Left ventricle myocardium superior (tissue), 1 donor: Measurements from ENCODE around the gene CDCP1. TPM values are rescaled to one million over a fixed set of nuclear protein-coding genes. Genes with fewer than 3 reads are reported as not detected.
"Not testable (repeated sequence)": the region's sequence is repeated elsewhere in the genome, so short reads cannot be mapped to it uniquely, and the experiment has no call there.

Experiments used
- ATAC-seq: fragments of 200-7000 bp; cut with Tn5 transposase; one replicate; pipeline ENCODE4 v1.9.1; 2020; ENCODE audit warnings: mild to moderate bottlenecking, moderate library complexity
- DNase-seq: peaks from one replicate; pipeline ENCODE4 v3.0.0-alpha.2; 2020
- intact Hi-C: fragments of 100-400 bp; cut with micrococcal nuclease; formaldehyde crosslinking; loops from one replicate; pipeline ENCODE4 v1.11.0; 2022
- total RNA-seq: library from RNA; stranded (reverse); fragmentation: NEBNext Ultra II Directional; extraction: Animal tissue kit (Norgen Biotek cat#: 25700); gene quantifications from one replicate; pipeline ENCODE4 v1.2.1, GENCODE V29; 2021
- donor health status: DM: no; HTN: yes; CAD: no; lungs with severe emphysema.

The CDCP1 gene
- total RNA-seq, 1 donor from 2014 or later, result 0.30 TPM

GRCh38 chr3:45071075-45071474 lies 75.1 kb downstream of the CDCP1 start:
- no peak for DNase-seq
- ATAC-seq, result no peak
- intact Hi-C loops, result no loop called here

- DNase-seq (no peak), ATAC-seq (no peak)
- intact Hi-C loops, result no loop called here
Measured at GRCh38 chr3:45067941-45068340, 78.2 kb downstream of the CDCP1 start.

GRCh38 chr3:45067486-45067885 lies 78.7 kb downstream of the CDCP1 start:
- ATAC-seq, result no peak
- no peak for DNase-seq
- intact Hi-C loops, result no loop called here

GRCh38 chr3:45066109-45066801 lies 79.9 kb downstream of the CDCP1 start:
- ATAC-seq (no peak), DNase-seq (no peak)
- intact Hi-C loops, result no loop called here

GRCh38 chr3:45065373-45065720 lies 80.8 kb downstream of the CDCP1 start:
- DNase-seq (no peak), ATAC-seq (no peak)

GRCh38 chr3:45064512-45065372 lies 81.4 kb downstream of the CDCP1 start:
- intact Hi-C loops, result no loop called here
- ATAC-seq (peak; percentile 67), DNase-seq (peak; percentile 34)

More at GRCh38 chr3:45065373-45065720, 80.8 kb downstream of the CDCP1 start:
- intact Hi-C loops, result no loop called here

- intact Hi-C loops, result no loop called here
- no peak for ATAC-seq
Measured at GRCh38 chr3:45062697-45063070, 83.5 kb downstream of the CDCP1 start.

GRCh38 chr3:45060165-45060892 lies 85.8 kb downstream of the CDCP1 start:
- no peak for DNase-seq
- ATAC-seq, result no peak
- intact Hi-C loops, result no loop called here

More at GRCh38 chr3:45062697-45063070, 83.5 kb downstream of the CDCP1 start:
- DNase-seq, result no peak

GRCh38 chr3:45059132-45059531 lies 87.0 kb downstream of the CDCP1 start:
- DNase-seq (no peak), ATAC-seq (no peak)
- intact Hi-C loops, result no loop called here

GRCh38 chr3:45057557-45057956 lies 88.6 kb downstream of the CDCP1 start:
- DNase-seq (no peak), ATAC-seq (no peak)
- intact Hi-C loops, result no loop called here

- ATAC-seq (peak; percentile 94), DNase-seq (no peak)
- intact Hi-C loops, result no loop called here
Measured at GRCh38 chr3:45056608-45057301, 89.4 kb downstream of the CDCP1 start.

GRCh38 chr3:45055411-45056143 lies 90.6 kb downstream of the CDCP1 start:
- DNase-seq (no peak), ATAC-seq (peak; percentile 25)
- intact Hi-C loops, result no loop called here

- ATAC-seq (peak; percentile 16), DNase-seq (no peak)
- intact Hi-C loops, result no loop called here
Measured at GRCh38 chr3:45055032-45055410, 91.2 kb downstream of the CDCP1 start.

- intact Hi-C loops, result no loop called here
- ATAC-seq (peak; percentile 8), DNase-seq (no peak)
Measured at GRCh38 chr3:45054196-45054857, 91.9 kb downstream of the CDCP1 start.

- not testable (repeated sequence) for ATAC-seq
Measured at GRCh38 chr3:45053805-45054195, 92.4 kb downstream of the CDCP1 start.

GRCh38 chr3:45051685-45052084 lies 94.5 kb downstream of the CDCP1 start:
- DNase-seq (no peak), ATAC-seq (no peak)
- intact Hi-C loops, result no loop called here

More at GRCh38 chr3:45053805-45054195, 92.4 kb downstream of the CDCP1 start:
- DNase-seq, intact Hi-C loops: not testable (repeated sequence)

GRCh38 chr3:45049807-45050206 lies 96.4 kb downstream of the CDCP1 start:
- no peak for DNase-seq
- intact Hi-C loops, result no loop called here
- no peak for ATAC-seq

GRCh38 chr3:45048244-45048643 lies 97.9 kb downstream of the CDCP1 start:
- ATAC-seq (no peak), DNase-seq (no peak)
- intact Hi-C loops, result no loop called here
